KMS-11 (cell line): Measurements from ENCODE around the gene ST6GALNAC6.

Source experiments
- H2AFZ ChIP-seq: fragments of 200-600 bp; sonication (generic); 2 replicates; pipeline ENCODE4 v1.6.1; 2016; ENCODE audit warnings: antibody characterized with exemption, mixed run types, low read depth
- H3K27ac ChIP-seq: fragments of 200-600 bp; sonication (generic); 2 replicates; pipeline ENCODE4 v1.6.1; 2016; ENCODE audit warnings: mild to moderate bottlenecking, mixed run types
- H3K27me3 ChIP-seq: fragments of 200-600 bp; sonication (generic); 2 replicates; pipeline ENCODE4 v1.6.1; 2017; ENCODE audit warnings: mild to moderate bottlenecking, low read depth, mixed run types, moderate library complexity; ENCODE audit not compliant: insufficient read depth
- H3K36me3 ChIP-seq: fragments of 200-600 bp; sonication (generic); 2 replicates; pipeline ENCODE4 v1.6.1; 2017; ENCODE audit warnings: mild to moderate bottlenecking, mixed run types; ENCODE audit not compliant: insufficient read depth
- H3K4me1 ChIP-seq: fragments of 200-600 bp; sonication (generic); 2 replicates; pipeline ENCODE4 v1.6.1; 2016; ENCODE audit warnings: mild to moderate bottlenecking, low read depth, mixed run types; ENCODE audit not compliant: poor library complexity, severe bottlenecking
- H3K4me2 ChIP-seq: fragments of 200-600 bp; sonication (generic); 2 replicates; pipeline ENCODE4 v1.7.0; 2016; ENCODE audit warnings: mild to moderate bottlenecking, mixed run types
- H3K4me3 ChIP-seq: fragments of 200-600 bp; sonication (generic); IDR thresholded peaks from 2 replicates; pipeline ENCODE4 v1.6.1; 2017; ENCODE audit warnings: low read depth, low read length, mixed read lengths; ENCODE audit not compliant: insufficient read depth
- H3K79me2 ChIP-seq: fragments of 200-600 bp; sonication (generic); 2 replicates; pipeline ENCODE4 v1.6.1; 2016; ENCODE audit warnings: low read depth, mixed run types; ENCODE audit not compliant: insufficient read depth
- H3K9ac ChIP-seq: fragments of 200-600 bp; sonication (generic); 2 replicates; pipeline ENCODE4 v1.6.1; 2016; ENCODE audit warnings: mild to moderate bottlenecking, mixed run types
- H4K20me1 ChIP-seq: fragments of 200-600 bp; sonication (generic); 2 replicates; pipeline ENCODE4 v1.6.1; 2016; ENCODE audit warnings: mild to moderate bottlenecking, mixed run types; ENCODE audit not compliant: insufficient read depth
- TF ChIP-seq, protein P1 (sequence below): fragments of 200-600 bp; sonication (generic); conservative IDR thresholded peaks from 2 replicates; pipeline ENCODE4 v1.6.1; 2017; ENCODE audit warnings: low read depth, mild to moderate bottlenecking, antibody characterized with exemption, low read length, moderate library complexity, mixed read lengths

The ST6GALNAC6 gene

GRCh38 chr9:127919253-127919815 lies 19.9 kb upstream of the ST6GALNAC6 start:
- H3K9ac ChIP-seq: no peak overlapping the region
- no peak overlapping the region for H3K4me3 ChIP-seq
- no peak overlapping the region for H3K27ac ChIP-seq
- H3K79me2 ChIP-seq: peaks cover 41% of the 10 kb centered on the region
- H3K27me3 ChIP-seq: no peaks in the 10 kb centered on the region
- H3K4me1 ChIP-seq: peaks cover 64% of the 10 kb centered on the region
- TF ChIP-seq, protein P1, sequence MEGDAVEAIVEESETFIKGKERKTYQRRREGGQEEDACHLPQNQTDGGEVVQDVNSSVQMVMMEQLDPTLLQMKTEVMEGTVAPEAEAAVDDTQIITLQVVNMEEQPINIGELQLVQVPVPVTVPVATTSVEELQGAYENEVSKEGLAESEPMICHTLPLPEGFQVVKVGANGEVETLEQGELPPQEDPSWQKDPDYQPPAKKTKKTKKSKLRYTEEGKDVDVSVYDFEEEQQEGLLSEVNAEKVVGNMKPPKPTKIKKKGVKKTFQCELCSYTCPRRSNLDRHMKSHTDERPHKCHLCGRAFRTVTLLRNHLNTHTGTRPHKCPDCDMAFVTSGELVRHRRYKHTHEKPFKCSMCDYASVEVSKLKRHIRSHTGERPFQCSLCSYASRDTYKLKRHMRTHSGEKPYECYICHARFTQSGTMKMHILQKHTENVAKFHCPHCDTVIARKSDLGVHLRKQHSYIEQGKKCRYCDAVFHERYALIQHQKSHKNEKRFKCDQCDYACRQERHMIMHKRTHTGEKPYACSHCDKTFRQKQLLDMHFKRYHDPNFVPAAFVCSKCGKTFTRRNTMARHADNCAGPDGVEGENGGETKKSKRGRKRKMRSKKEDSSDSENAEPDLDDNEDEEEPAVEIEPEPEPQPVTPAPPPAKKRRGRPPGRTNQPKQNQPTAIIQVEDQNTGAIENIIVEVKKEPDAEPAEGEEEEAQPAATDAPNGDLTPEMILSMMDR: no peak
- H3K4me2 ChIP-seq: no peak overlapping the region
- H3K36me3 ChIP-seq: peaks cover 5% of the 10 kb centered on the region; the same call in 1 of the 2 replicates
- H2AFZ ChIP-seq: no peak overlapping the region
- H4K20me1 ChIP-seq: no peaks in the 10 kb centered on the region

GRCh38 chr9:127918183-127919107 lies 19.0 kb upstream of the ST6GALNAC6 start:
- Histone ChIP-seq H3K9ac (no peak overlapping the region), H4K20me1 (no peaks in the 10 kb centered on the region), H2AFZ (no peak overlapping the region), H3K4me2 (peak overlapping the region; percentile 56), H3K27me3 (no peaks in the 10 kb centered on the region), H3K4me1 (peaks cover 72% of the 10 kb centered on the region), H3K4me3 (no peak overlapping the region), H3K27ac (no peak overlapping the region), H3K79me2 (peaks cover 50% of the 10 kb centered on the region), H3K36me3 (peaks cover 9% of the 10 kb centered on the region; the same call in 1 of the 2 replicates)
- TF ChIP-seq, protein P1: peak; percentile 30; the same call in 1 of the 2 replicates

- H2AFZ ChIP-seq: no peak overlapping the region
- H3K36me3 ChIP-seq: peaks cover 9% of the 10 kb centered on the region; the same call in 1 of the 2 replicates
- peak overlapping the region; percentile 56 for H3K4me2 ChIP-seq
- H3K27me3 ChIP-seq: no peaks in the 10 kb centered on the region
- no peak overlapping the region for H3K4me3 ChIP-seq
- peaks cover 77% of the 10 kb centered on the region for H3K4me1 ChIP-seq
- no peak overlapping the region for H3K27ac ChIP-seq
- no peaks in the 10 kb centered on the region for H4K20me1 ChIP-seq
- peak overlapping the region; percentile 0; the same call in 1 of the 2 replicates for H3K9ac ChIP-seq
- TF ChIP-seq, protein P1: no peak
- H3K79me2 ChIP-seq: peaks cover 57% of the 10 kb centered on the region
Observed at GRCh38 chr9:127917603-127918002, 18.2 kb upstream of the ST6GALNAC6 start.

- Histone ChIP-seq H3K9ac (peak within 1 kb of the TSS; percentile 97), H3K36me3 (peaks cover 9% of the 10 kb centered on the region; the same call in 1 of the 2 replicates)
- TF ChIP-seq, protein P1: no peak
Observed at GRCh38 chr9:127916720-127917581, 17.5 kb upstream of the ST6GALNAC6 start, which contains the start of gene ST6GALNAC4. TSS of gene ST6GALNAC4 (minus strand) at chr9:127917041. CDS start at chr9:127916419, 622 bp downstream.

More at GRCh38 chr9:127916720-127917581, 17.5 kb upstream of the ST6GALNAC6 start, which contains the start of gene ST6GALNAC4:
- Histone ChIP-seq H3K79me2 (peaks cover 63% of the 10 kb centered on the region), H4K20me1 (no peaks in the 10 kb centered on the region), H3K27me3 (no peaks in the 10 kb centered on the region), H3K4me1 (peaks cover 83% of the 10 kb centered on the region), H3K4me2 (peak within 1 kb of the TSS; percentile 97), H2AFZ (no peak within 1 kb of the TSS), H3K4me3 (no peak within 1 kb of the TSS), H3K27ac (peak within 1 kb of the TSS; percentile 97)
